GM12874 (cell line): ENCODE results near the gene OR52D1.

Experiments used
- TF ChIP-seq, protein P1 (sequence below): IDR thresholded peaks from 2 replicates; pipeline ENCODE4 v1.5.1; 2011; ENCODE audit warnings: low read depth, mild to moderate bottlenecking, control low read depth, low read length, moderate library complexity; ENCODE audit not compliant: insufficient read depth

Gene OR52D1

GRCh38 chr11:5473921-5474320 lies 14.6 kb upstream of the OR52D1 start:
- TF ChIP-seq, protein P1, sequence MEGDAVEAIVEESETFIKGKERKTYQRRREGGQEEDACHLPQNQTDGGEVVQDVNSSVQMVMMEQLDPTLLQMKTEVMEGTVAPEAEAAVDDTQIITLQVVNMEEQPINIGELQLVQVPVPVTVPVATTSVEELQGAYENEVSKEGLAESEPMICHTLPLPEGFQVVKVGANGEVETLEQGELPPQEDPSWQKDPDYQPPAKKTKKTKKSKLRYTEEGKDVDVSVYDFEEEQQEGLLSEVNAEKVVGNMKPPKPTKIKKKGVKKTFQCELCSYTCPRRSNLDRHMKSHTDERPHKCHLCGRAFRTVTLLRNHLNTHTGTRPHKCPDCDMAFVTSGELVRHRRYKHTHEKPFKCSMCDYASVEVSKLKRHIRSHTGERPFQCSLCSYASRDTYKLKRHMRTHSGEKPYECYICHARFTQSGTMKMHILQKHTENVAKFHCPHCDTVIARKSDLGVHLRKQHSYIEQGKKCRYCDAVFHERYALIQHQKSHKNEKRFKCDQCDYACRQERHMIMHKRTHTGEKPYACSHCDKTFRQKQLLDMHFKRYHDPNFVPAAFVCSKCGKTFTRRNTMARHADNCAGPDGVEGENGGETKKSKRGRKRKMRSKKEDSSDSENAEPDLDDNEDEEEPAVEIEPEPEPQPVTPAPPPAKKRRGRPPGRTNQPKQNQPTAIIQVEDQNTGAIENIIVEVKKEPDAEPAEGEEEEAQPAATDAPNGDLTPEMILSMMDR, result no peak

DNA sequence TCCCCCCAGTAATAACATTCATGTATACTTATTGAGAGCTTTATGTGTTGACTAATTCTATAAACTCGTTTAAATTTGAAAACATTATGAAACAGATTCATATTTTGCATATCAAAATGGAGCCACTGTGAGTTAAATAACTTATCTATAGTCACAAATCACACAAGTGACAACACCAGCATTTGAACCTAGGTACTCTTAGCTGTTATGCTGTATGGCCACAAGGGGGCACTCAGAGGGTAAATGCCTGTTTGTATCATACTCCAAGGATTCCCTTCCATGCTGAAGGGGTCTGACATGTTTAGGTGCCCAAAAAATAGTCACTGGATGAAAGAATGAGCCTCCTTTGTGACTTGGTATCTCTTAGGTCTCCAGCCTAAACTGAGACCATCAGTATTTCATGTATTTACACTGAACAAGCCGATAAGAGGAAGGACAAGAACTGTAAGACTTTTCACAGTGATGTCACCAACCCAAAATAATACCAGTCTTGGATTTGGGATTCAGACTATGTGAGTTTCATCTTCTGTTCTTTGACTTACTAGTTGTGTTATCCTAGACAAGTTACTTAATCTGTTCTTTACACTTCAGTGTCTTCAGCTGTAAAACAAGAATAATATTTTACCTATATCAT lies 12.2 kb upstream of the OR52D1 start:
- TF ChIP-seq, protein P1, result peak; percentile 74

DNA sequence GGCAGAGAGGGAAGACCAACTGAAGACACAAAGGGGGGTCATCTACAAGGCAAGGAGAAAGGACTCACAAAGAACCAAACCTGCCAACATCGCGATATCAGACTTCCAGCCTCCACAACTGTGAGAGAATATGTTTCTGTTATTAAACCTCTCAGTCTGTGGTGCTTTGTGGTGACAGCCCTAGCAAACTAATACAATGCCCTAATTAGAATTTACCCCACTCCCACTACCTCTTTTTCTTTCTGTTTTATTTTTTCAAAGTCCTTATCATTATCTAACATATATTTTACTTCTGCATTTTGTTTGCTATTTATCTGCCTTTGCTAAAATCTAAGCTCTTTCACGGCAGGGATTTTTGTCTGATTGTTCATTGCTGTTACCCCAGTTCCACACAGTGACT lies 2.5 kb upstream of the OR52D1 start:
- TF ChIP-seq, protein P1, result no peak

GRCh38 chr11:5486421-5486820 lies 2.1 kb upstream of the OR52D1 start:
- TF ChIP-seq, protein P1, result no peak

DNA sequence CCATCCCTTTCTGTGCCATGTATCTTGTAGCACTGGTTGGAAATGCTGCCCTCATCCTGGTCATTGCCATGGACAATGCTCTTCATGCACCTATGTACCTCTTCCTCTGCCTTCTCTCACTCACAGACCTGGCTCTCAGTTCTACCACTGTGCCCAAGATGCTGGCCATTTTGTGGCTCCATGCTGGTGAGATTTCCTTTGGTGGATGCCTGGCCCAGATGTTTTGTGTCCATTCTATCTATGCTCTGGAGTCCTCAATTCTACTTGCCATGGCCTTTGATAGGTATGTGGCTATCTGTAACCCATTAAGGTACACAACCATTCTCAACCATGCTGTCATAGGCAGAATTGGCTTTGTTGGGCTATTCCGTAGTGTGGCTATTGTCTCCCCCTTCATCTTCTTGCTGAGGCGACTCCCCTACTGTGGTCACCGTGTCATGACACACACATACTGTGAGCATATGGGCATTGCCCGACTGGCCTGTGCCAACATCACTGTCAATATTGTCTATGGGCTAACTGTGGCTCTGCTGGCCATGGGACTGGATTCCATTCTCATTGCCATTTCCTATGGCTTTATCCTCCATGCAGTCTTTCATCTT lies 414 bp downstream of the OR52D1 start:
- TF ChIP-seq, protein P1, result no peak

GRCh38 chr11:5489576-5490357 lies 1.3 kb downstream of the OR52D1 start:
- TF ChIP-seq, protein P1, result no peak

- TF ChIP-seq, protein P1, result no peak
Measured at GRCh38 chr11:5499671-5500070, 11.2 kb downstream of the OR52D1 start.
